NCI-H524 treated with DMSO at 0.1 percent for 48 hours (cell line): ENCODE data around the gene THEMIS2.
A peak's percentile ranks its signal among the peaks of the same experiment; 100 is the strongest.
"Not testable (repeated sequence)": the region's sequence is repeated elsewhere in the genome, so short reads cannot be mapped to it uniquely, and the experiment has no call there.

Experiments
- DNase-seq: peaks from one replicate; lab custom pipeline; 2025; lab: John Stamatoyannopoulos, UW

THEMIS2 gene

DNA sequence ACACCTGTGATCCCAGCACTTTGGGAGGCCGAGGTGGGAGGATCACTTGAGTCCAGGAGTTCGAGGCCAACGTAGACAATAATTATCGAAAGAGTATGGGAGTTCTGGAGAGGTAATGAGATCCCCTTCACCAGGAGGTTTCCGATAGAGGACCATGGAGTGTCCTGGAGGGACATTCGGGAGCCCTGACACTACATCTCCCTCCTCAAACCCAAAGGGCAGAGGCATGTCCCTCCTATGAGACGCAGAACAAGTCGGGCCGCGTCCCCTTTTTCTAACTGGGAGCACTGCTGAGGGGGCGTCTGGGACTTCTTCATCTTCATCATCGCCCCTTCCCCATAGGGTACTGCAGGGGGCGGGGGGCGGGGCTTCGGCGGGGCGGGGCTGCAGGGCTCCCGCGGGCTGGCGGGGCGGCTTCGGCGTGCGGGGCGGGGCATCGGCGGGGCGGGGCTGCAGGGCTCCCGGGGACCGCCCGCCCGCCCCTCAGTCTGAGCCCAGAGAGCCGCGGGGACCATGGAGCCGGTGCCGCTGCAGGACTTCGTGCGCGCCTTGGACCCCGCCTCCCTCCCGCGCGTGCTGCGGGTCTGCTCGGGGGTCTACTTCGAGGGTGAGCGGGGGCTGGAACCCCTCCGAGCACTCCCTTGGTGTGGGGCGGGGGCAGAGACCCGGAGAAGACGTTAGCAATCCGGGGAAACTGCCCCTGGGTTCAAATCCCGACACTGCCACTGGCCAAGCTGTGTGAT, at the start of gene THEMIS2:
Gene THEMIS2, plus strand, starts transcription at position 486 of the 743 bp plus-strand sequence. Its CDS starts 28 bp downstream, at position 514.
- DNase-seq = no peak

- DNase-seq = no peak
Observed at GRCh38 chr1:27823784-27824183, 48.6 kb upstream of the THEMIS2 start.

DNA sequence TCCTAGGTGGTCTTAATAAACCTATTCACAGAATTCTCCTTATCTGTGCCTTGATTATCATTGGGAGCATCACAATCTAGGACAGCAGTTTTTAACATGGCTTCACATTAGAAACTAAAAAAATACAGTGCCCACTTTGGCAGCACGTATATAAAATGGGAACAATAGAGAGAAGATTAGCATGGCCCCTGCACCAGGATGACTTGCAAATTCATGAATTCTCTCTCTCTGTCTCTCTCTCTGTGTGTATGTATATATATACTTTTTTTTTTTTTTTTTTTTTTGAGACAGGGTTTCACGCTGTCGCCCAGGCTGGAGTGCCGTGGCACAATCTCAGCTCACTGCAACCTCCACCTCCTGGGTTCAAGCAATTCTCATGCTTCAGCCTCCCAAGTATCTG, 47.9 kb upstream of the THEMIS2 start:
- DNase-seq = no peak

DNA sequence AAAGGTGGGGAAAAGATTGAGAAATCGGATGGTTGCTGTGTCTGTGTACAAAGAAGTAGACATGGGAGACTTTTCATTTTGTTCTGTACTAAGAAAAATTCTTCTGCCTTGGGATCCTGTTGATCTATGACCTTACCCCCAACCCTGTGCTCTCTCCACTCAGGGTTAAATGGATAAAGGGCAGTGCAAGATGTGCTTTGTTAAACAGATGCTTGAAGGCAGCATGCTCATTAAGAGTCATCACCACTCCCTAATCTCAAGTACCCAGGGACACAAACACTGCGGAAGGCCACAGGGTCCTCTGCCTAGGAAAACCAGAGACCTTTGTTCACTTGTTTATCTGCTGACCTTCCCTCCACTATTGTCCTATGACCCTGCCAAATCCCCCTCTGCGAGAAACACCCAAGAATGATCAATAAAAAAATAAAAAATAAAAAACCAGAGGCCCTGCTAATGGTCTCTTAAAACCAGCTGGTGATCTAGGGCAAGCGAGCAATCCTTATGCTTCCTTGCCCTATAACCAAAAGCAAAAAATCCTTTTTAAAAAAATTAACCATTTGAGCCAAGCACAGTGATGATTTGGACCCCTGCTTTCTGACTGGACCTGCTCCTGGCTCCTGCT, 42.9 kb upstream of the THEMIS2 start:
- not testable (repeated sequence) for DNase-seq

GRCh38 chr1:27830621-27831440, 41.5 kb upstream of the THEMIS2 start, which contains the start of gene PPP1R8:
PPP1R8 (plus strand) TSS chr1:27830782; CDS start chr1:27830836, 54 bp downstream.
- DNase-seq = peak; percentile 77

GRCh38 chr1:27831568-27832410, 40.6 kb upstream of the THEMIS2 start:
- no peak for DNase-seq

- no peak for DNase-seq
Observed at GRCh38 chr1:27832762-27833161, 39.6 kb upstream of the THEMIS2 start.

DNA sequence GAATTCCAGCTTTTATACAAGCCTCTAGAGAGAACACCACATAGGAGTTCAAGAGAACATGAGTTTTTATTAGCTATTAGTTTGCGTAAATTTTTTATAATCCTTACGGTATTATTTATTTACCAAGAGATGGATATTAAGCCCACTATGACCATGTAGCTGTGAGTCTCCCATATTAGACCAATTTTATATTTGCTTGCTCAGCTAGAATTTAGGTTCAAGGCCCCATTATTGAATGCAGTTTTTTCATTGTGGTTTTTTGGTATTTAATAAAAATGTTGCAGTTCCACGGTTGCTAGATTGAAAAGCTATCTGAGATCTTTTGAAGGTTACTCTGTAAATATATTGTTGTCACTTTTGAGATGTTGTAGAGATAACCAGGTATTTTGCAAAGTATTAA, 38.9 kb upstream of the THEMIS2 start:
- DNase-seq = no peak

DNA sequence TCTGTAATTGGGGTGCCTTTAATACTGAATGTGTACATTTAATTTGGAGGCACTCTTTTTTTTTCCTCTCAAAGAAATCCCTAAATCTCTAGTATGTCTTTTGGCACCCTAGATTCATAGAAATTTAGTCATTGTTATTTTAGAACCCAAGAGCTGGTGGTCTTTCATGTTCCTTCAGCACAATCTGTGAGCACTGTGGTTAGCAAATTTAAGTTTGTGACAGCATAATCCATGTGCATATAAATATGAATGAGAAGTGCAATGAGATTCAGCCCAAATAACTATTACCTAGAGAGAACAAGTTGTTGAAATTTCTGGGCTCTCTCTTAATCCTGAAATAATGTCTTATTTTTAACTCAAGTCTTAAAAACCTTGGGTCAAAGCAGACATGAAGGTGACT, 37.3 kb upstream of the THEMIS2 start:
- DNase-seq = no peak

DNA sequence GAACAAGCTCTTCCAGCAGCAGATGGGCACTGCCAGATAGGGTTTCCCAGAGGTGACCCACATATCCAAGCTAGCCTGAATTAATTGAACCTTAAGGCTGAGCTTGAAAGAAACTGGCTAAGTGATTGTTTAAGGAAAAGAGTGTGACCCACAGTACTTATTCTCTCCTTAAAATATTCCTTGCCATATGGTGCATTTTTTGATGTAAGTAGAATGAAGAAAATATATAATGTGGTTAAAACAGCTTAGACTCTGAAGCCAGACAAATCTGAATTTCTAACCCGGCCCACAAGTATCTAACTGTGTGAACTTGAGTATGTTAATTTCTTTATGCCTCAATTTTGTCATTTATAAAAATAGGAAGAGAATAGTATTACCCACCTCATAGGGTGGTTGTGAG, 36.8 kb upstream of the THEMIS2 start:
- peak; percentile 11 for DNase-seq

DNA sequence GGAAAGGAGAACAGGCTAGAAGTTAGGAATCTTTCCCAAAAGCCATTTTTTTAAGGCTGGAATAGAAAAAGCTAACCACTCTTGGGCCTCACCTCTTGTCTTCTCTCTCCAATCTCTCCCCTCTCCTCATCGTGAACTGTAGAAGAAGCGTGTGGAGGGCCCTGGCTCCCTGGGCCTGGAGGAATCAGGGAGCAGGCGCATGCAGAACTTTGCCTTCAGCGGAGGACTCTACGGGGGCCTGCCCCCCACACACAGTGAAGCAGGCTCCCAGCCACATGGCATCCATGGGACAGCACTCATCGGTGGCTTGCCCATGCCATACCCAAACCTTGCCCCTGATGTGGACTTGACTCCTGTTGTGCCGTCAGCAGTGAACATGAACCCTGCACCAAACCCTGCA, 22.4 kb upstream of the THEMIS2 start:
- DNase-seq = no peak

DNA sequence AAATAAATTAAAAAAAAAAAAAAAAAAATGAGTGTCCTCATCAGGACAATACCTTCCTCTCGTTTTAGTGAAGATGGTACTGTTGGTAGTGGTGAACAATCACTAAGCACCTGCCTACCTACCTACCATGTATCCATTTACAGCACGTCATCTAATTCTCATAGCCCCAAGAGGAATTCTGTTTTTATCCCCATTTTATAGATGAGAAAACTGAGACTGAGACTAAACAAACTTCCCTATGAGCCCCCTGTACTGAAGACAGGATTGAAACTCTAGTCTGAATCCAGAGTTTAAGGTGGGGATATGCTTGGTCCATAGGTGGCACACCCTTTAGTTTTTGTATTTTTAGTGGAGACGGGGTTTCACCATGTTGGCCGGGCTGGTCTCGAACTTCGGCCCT, 17.3 kb upstream of the THEMIS2 start:
- DNase-seq = no peak

- no peak for DNase-seq
Observed at GRCh38 chr1:27856561-27857343, 15.6 kb upstream of the THEMIS2 start.

- not testable (repeated sequence) for DNase-seq
Observed at GRCh38 chr1:27857552-27857951, 14.8 kb upstream of the THEMIS2 start.

DNA sequence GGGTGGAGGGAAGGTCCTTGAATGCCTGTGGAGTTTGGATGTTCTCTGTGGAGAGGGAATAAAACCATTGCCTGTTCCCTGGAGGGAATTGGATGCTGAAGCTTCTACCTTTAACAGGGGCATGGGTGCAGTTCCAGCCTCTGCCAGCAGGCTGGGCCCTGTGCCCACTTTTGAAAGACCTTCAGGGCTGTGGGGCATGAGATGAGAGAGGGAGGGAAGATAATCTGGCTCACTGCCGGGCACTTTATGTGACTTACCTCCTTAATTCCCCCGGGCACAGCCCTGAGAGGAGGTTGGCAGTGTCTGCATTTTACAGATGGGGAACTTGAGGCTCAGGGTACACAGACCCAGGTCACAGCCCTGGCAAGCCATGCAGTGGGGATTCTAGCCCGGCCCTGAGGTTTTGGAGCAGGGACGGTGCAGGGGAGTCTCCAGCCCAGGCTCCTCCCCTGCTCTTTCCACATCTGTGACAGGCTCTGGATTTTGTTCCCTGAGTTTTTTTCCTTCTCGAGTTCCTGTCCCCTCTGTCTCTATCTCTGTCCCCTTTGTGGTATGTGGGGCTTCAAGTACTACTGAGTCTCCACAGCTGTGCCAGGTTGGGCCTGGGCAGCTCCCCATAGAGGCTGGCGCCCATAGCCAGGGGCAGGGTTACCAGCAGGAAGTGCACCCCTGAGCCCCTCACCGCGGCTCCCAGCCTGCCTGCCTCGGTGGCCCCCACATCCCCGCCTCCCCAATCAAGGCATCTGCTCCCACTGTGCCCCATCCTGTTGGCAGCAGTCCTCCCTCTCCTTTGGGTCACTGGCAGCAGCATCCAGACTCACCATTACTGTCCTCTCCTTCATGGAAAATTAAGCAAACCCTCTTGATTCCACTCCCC, 14.0 kb upstream of the THEMIS2 start:
- DNase-seq = peak; percentile 32

DNA sequence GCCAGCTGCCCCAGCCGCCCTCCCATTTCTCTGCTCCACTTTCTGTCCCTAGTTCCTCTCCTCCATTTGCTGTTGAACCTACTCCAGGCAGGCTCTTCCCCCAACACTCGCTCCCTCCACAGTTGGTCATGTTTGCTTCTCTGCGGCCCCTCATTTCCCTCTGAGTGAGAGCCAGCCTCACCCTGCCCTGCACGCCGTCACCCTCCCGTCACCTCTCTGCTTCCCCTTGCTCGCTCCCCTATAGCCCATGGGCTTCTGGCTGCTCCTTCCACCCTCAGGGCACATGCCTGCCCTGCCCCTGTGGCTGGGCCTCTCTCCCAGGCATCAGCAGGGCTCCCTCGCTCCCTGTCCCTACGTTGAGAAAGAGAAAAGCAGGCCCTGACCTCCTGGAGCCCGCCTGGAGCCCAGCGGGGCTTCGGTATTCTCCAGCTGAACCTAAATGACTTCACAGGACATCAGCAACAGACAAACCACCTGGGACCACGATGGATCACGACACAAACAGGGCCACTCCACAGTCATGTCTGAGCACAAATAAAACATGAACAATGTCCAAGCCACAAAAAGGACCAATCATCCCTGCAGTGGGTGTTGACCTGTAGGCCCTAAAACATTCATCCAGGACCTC, 13.3 kb upstream of the THEMIS2 start:
- no peak for DNase-seq

DNA sequence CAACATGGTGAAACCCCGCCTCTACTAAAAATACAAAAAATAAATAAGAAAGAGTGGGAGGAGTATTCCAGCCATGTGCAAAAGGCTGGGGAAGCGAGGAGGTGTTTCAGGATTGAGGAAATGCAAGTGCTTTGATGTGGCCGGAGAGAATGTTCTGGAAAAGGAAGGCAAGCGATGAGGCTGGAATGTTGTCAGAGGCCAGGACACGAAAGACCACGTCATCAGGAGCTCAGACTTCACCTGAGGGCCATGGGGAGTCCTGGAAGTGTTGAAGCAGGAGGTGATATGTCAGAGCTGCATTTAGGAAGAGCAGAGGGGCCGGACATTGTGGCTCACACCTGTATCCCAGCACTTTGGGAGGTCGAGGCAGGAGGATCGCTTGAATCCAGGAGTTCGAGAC, 10.9 kb upstream of the THEMIS2 start:
- DNase-seq = no peak

- DNase-seq = no peak
Observed at GRCh38 chr1:27862004-27862403, 10.3 kb upstream of the THEMIS2 start.
